ENCODE measurements around the gene ZP3.

Gene ZP3

GRCh38 chr7:76424413-76425111 lies at the start of gene ZP3:
Gene ZP3, plus strand, starts transcription at chr7:76424950. Its CDS starts 15 bp downstream, at chr7:76424965.
- H3K27ac ChIP-seq, result peak within 1 kb of the TSS; percentile 99
- ChIA-PET POLR2A (ENCODE audit: low non-redundant PET) (no interaction called here), CTCF (interaction anchor here (0.6 to 1.1 kb wide), 3 partner anchors 46 to 246 kb away, joined by 3 to 7 read pairs (median 3); no protein-coding TSS in a partner anchor)
- DNase-seq (ENCODE audit: low spot score), result no peak
- TF ChIP-seq CTCF (conservative IDR thresholded peaks at IDR 0.05; ENCODE audit: low read depth), result no peak

GRCh38 chr7:76375251-76375650 lies 49.5 kb upstream of the ZP3 start:
- ChIA-PET POLR2A (ENCODE audit: low non-redundant PET) (no interaction called here), CTCF (no interaction called here)
- peak overlapping the region; percentile 63; the same call in 1 of the 2 replicates for H3K27ac ChIP-seq
- TF ChIP-seq CTCF (conservative IDR thresholded peaks at IDR 0.05; ENCODE audit: low read depth), result no peak
- no peak for DNase-seq (ENCODE audit: low spot score)

- ChIA-PET POLR2A (ENCODE audit: low non-redundant PET) (no interaction called here), CTCF (interaction anchor here (0.7 kb wide), 1 partner anchor 8 kb away, joined by 3 read pairs; no protein-coding TSS in a partner anchor)
- H3K27ac ChIP-seq, result peak overlapping the region; percentile 99
- no peak for TF ChIP-seq CTCF (conservative IDR thresholded peaks at IDR 0.05; ENCODE audit: low read depth)
- no peak for DNase-seq (ENCODE audit: low spot score)
These were observed 47.4 kb upstream of the ZP3 start for GRCh38 chr7:76377186-76377918.

- peak overlapping the region; percentile 99 for H3K27ac ChIP-seq
- POLR2A ChIA-PET (ENCODE audit: low non-redundant PET), result no interaction called here
- no peak for TF ChIP-seq CTCF (conservative IDR thresholded peaks at IDR 0.05; ENCODE audit: low read depth)
- DNase-seq (ENCODE audit: low spot score), result no peak
- CTCF ChIA-PET, result no interaction called here
These were observed 44.2 kb upstream of the ZP3 start for GRCh38 chr7:76380623-76380966.

GRCh38 chr7:76381814-76382213 lies 42.9 kb upstream of the ZP3 start:
- CTCF ChIA-PET, result interaction anchor here (0.7 kb wide), 1 partner anchor 35 kb away, joined by 3 read pairs; no protein-coding TSS in a partner anchor
- POLR2A ChIA-PET (ENCODE audit: low non-redundant PET), result no interaction called here
- peak overlapping the region; percentile 99 for H3K27ac ChIP-seq
- TF ChIP-seq CTCF (conservative IDR thresholded peaks at IDR 0.05; ENCODE audit: low read depth), result no peak
- no peak for DNase-seq (ENCODE audit: low spot score)

GRCh38 chr7:76383089-76383944 lies 41.4 kb upstream of the ZP3 start:
- no peak for TF ChIP-seq CTCF (conservative IDR thresholded peaks at IDR 0.05; ENCODE audit: low read depth)
- H3K27ac ChIP-seq, result peak overlapping the region; percentile 99
- peak; percentile 38 for DNase-seq (ENCODE audit: low spot score)
- ChIA-PET CTCF (interaction anchor here (0.6 kb wide), 2 partner anchors 101 to 1142 kb away, joined by 4 read pairs; no protein-coding TSS in a partner anchor), POLR2A (ENCODE audit: low non-redundant PET) (no interaction called here)
